DMS114 treated with DMSO at 0.1 percent for 48 hours (cell line): ENCODE measurements around the gene TRPM3.

Experiments used
- DNase-seq: peaks from one replicate; lab custom pipeline; 2025; ENCODE audit not compliant: unreplicated experiment; lab: John Stamatoyannopoulos, UW

TRPM3 gene

DNA sequence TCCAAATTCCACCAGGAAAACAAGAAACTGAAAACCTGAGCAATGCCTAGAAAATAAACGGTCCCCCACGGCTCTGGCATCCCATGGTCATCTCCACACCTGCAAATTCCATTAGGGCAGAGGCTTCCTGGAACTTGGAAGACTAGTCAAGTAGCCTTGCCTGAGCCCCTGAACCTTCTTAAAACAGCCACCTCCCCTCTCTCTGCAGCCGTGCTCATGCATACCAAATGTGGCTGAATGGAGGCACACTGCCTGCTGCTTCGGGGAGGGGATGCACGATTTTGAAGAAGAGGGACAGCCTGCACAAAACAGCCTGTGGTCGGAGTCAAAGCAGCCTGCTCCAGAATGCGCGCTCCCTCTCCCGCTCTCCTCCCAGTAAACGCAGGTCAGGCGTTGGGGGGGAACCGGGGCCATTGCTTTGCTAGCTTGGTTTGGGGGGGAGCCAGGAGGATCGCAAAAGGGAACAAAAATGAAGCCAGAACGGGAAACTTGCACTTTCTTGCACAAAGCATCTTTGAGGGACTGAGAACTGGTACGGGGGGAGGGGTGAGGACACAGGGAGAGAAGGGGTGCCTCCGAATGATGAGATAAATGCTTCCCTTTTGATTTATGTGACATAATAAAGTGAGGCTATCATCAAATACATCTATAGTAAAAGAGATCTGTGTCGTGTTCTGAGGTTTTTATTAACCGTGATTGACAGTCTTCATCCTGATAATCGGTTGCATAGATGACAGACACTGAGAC, at the start of gene TRPM3:
TRPM3 (minus strand) TSS at position 347 of the 747 bp plus-strand sequence; CDS start at position 80, 267 bp downstream.
- DNase-seq, result no peak

DNA sequence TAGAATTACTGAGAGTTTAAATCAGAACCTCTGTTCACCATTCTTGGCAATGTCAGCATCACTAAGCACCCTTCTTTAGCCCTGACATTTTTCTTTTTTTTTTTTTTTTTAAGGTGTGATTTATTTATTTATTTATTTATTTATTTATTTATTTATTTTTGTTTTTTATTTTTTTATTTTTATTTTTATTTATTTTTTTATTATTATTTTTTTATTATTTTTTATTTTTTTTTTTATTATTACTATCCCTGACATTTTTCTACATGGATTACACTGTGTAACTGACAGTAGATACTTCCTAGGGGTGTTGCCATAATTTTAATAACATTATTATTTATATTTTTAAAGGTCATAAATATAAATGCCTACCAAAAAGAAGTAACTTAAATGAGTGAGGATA, 47.0 kb upstream of the TRPM3 start:
- DNase-seq, result no peak

DNA sequence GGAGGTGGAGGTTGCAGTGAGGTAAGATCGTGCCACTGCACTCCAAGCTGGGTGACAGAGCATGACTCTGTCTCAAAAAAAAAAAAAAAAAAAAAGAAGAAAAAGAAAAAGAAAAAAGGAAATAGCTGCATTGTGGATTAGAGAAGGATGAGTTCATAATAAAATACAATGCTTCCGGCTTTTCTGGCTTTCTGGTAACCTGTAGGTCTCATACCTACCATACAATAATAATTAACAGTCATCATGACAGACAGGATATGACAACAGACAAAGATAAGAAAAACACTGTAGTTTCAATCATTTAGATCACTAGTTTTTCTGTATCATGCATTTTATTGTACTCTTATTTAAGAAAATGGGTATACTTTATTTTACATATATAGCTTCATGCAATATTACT, 40.7 kb upstream of the TRPM3 start:
- DNase-seq, result no peak

DNA sequence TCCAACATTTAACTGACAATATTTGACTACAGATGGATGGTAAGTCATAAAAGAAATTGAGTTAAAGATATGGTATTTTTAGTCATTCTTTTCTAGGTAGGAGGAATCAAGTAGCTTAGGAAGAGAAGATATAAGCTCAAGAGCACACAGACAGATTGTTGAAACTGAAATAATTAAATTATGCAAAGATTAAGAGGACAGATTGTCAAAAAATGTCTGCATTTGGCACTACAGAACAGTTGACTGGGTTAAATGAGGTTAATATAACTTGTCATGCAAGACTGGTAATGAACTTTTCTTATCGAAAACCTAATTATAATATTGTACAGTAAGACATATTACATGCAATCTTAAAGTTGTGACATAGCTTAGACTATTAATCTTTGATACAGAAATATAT, 36.3 kb upstream of the TRPM3 start:
- no peak for DNase-seq

DNA sequence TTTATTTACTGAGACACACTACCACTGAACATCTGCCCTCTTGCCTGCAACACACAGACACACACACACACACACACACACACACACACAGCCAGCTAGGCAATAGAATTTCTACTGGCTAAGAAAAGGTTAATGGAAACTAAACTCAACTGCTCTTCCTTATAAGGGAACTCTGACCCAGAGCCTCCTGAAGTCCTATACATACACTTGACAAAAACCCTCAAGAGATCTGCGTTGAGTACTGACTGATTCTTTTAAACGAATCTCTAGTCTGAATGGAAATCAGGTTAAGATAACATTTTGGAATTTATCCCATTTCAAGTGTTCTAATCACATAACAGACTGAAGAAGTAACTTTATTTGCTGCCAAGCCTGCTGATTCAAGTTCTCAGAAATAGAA, 25.9 kb upstream of the TRPM3 start:
- no peak for DNase-seq

DNA sequence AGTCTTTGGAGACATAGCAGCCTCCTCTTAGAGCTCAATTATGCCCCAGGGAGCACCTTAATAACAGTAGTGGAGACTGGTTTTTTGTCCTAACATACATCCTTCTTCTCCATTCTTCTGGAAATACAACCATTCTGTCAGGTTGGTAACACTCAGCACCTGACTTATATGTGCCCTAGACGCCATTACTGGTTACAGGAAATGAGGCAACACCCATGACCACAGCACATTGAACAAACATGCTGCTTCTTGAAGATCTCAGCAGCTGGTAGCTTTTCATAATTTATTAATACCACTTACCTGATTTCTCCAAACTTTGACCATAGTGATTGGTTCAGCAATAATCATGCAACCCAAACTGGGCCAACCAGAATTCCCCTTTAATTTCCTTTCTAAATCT, 25.1 kb upstream of the TRPM3 start:
- DNase-seq, result no peak

DNA sequence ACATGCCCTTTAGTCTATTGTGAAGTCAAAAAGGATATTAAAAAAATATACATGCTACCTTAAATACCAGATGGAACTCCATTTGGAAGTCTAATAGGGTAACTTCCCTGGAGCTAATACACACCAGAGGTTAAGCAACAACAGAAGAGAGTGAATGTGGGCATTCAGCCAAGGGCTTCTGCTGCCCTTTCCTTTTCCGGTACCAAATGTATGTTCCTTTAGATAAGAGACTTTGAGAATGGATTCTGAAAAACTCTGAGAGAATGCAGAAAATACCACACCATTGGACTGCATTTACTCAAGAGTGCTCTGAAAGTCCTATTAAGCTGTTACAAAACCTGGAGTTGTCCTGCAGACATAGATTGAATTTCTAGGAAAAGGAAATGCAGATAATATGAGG, 23.8 kb upstream of the TRPM3 start:
- DNase-seq, result no peak

DNA sequence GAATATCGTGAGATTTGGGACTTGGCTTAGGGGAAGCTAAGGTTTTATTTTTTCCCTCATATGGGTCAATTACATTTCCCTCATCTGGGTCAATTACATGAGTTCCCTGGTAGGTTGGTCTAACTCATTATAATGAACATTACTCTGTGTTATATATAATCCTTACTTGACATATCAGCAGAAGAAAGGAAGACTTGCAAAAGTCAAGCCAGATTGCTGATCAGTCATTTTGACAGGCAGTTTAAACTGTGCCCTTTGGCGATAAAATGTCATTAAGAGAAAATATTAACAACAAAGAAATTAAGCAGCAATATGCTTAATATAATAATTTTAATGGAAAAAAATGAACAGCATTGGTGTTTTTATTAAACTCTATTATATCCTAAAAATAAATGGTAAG, 23.1 kb upstream of the TRPM3 start:
- DNase-seq, result no peak

DNA sequence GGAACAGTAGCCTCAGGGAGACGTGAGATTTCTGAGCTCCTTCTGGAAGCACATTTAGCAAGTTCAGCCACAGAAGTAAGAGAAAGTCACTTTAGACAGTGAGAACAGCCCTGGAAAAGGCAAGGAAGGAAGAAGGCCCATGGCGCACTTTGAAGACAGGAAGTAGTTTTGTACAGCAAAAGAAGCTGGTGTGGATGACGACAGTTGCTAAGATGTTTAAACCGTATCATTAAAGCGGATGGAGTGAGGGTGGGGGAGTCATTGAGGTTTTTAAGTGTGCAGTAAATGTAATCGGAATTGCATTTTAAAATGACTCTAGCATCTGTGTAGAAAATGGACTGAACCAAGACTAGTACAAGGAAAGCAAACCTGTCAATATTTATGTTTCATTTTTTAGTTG, 15.3 kb upstream of the TRPM3 start:
- DNase-seq, result no peak

DNA sequence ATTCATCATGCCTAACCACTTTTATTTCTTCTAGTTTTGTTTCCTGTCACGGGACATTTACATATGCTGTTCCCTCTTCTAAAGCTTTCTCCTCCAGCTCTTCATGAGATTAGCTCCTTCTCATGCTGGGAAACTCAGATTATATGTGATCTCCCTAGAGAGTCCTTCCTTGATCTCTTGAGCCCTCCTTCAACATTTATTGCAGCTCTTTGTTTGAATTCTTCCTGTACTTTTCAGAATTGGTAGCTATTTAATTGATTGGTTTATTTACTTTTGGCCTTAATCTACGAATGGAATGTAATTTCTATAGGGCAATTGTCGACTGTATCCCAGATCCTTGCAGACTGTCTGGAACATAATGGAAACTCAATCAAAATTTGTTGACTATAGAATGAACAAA, 9.7 kb upstream of the TRPM3 start:
- DNase-seq, result no peak

DNA sequence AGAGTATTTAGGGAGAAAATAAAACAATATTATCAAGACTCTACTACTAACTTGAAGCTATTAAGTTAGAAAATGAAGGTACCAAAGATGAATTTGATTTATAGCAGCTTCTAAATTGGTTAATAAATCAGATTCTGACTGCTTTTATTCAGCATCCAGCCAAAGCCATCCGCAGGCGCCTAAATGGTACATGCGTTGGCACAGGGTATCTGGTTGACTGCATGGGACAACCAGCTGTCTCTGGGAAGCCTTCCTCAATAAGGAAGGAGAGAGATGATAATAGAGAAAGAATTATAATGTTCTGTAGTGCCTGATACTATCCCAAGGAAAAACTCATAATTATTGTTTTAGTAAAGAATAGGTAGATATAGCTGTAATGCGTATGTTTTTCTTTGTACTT, 9.1 kb upstream of the TRPM3 start:
- no peak for DNase-seq

DNA sequence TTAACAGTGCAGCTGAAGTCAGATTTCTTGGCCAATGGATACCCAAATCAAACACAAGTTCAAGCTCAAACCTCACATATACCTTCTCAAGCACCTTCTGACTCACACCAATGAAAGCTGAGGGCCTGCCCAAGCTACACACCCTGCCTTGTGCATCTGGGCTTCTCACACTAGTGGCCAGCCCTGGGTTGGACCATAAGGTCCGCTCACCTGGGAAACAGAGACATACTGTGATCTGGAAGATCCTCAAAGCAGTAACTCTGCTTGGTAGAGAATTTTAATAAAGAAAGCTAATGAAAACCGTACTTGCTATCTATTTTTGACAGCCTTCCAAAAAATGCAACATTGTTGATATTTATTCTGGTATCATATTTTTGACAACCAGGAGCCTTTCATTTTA, 7.4 kb upstream of the TRPM3 start:
- no peak for DNase-seq

DNA sequence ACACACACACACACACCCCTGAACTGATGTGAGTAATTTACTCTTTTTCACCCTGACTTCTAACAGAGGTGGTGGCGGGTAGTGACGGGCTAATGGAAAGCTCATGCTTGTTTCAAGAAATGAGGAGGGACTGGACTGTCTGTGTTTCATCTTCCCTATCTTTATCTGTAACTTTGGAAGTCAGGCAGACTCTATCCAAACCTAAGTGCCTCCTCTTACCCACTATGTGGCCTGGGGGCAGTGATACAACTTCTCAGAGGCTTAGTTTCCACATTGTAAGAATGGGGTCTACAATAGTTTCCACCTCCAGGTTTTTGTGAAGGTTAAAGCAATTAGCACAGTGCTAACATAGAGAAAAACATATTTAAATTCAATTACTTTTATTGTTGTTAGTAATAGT, 5.9 kb upstream of the TRPM3 start:
- no peak for DNase-seq

DNA sequence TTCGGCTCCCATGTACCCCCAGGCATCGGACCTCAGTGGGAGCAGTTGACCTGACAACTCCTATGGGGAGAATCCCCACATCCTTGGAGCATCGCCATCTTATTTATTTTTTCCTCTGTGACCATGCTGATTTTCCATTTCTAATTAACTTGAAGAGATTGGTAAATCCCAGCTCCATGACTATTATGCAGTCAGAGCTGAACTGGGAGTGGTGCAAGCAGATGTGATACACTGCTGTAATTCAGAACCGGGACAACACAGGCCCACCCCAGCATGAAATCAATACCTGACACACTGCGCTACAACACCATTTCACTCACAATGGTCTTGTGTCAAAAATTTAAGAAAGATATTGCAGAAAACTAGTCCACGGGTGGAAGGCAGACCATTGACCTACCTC, 1.0 kb upstream of the TRPM3 start:
- no peak for DNase-seq

DNA sequence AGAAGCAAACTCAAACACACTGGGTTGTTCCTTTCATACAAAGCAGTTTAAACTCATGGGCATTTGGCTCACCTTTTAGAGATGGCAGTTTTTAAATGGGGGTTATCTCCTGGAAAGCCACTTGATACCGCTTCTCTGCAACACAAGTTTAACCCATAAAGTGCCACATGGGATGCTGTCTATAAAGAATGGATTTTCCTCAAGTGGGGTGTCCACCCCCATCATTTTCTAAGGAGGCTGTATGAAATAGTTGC, 528 bp upstream of the TRPM3 start:
- no peak for DNase-seq

DNA sequence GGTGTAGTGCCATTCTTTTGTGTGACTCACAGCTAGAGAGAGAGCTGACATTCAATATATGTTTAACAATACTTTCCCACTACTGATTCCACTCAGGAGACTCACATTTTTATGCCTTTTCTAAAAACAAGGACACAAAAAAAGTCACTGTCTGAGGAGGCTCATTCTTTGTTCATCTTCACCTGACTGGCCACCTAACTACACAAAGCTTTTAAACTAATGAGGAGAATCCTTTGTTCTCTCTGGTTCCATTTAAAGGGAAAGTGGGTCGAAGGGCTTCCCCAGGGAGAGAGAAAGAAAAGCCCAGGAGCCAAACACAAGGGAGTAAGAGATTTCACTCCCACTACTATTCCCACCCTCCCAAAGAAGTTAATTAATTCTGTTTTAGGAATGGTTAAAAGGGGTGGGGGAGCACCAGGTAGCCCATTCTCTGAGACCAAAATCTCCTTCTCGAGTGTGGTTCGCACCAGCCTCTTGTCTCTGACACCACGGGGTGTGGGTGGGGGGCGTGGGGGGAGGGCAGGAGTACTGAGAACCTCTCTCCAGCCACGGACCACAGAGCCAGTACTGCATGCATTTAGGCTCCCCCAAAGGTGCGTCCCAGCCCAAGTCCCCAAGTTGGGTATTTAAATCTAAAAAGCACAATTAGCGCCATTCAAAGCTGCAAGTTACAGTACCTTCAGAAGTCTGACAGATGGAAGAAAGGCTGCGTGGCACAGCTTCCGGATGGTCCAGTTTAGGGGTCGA, 747 bp downstream of the TRPM3 start:
- no peak for DNase-seq

DNA sequence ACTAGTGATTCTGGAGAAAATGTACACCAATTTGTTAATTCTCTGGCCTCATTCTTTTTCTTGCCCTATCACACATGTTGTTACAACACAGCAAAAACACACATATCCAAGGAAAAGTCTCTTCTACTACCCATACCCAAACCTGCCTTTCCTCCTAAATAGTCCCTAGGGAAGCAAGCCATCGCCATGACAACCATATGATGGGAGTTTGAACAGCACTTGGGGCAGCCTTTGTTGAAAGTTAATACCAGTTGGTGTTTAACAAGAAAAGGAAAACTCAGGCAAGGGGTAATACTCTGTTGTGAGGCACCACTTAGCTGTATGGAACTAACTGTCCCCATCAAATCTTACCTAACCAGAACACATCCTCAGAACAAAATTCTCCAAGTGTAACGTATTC, 1.7 kb downstream of the TRPM3 start:
- DNase-seq, result no peak

DNA sequence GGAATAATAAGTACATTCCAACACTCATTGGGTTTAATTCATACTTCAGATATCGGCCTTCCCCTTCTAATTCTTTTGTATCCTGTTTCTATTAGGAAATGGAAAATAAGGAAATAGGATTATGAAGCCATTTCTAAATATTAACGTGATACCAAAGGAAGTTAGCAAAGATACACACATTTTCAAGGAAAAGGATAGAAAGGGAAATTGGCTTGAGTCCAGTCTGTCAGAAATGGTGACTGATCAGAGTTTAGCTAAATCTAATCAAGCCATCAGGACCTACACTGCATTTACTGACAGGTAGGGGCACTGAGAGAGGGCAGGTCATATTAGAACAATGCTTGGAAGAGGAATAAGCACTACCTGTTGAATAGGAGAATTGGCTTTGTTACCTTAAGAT, 3.1 kb downstream of the TRPM3 start:
- no peak for DNase-seq

DNA sequence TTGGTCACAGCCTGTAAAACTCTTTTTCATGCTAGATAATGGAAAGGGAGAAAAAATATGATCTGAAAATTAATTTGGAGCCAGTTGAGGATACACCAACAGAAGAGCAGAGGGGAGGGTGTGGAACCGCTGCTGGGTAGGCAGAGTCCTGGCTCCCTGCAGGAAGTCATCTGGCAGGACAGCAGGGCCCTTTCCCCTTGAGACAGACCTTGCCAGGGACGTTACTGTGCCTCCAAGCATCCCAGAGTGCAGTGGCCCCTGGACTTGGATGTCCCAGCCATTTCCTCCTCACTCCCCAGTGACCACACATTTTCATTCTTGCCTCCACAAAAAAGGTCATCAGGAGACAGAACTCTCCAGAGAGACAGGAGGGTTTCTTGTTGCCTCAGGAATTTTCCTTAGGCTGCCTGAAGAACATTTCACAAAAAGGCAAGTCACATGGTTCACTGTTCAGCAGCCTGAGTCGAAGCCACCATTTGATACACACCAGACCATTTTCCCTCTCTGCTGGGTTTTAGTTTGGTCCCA, 5.9 kb downstream of the TRPM3 start:
- DNase-seq, result no peak

DNA sequence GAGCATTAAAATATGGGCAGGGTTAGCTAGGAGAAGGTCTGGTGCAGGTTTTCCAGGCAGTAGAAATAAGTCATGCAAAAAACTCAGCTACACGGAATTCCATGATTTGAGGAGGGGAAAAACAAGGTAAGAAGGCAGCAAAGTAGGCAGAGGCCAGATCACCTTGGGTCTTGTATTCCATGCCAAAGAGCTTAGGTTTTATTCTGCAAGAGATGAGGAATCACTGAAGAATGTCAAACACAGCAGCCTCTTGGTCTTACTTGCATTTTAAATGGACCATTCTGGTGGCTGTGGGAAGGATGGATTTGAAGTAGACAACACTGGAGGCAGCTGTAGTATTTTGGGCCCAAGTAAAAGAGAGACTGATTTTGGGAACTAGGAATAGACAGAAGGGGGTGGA, 8.6 kb downstream of the TRPM3 start:
- DNase-seq, result no peak

DNA sequence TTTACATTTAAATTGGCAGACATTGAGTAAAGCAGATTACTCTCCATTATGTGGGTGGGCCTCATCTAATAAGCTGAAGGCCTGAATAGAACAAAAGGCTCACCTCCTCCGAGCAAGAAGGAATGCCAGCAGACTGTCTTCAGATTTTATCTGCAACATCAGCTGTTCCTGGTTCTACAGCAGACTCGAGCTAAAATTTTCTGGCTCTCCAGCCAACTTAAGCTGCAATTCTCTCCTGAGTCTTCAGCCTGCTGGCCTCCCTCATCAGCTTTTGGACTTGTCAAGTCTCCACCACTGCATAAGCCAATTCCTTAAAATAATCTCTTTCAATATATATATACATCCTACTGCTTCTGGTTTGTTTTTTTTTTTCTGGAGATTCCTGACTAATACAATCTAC, 12.5 kb downstream of the TRPM3 start:
- no peak for DNase-seq

DNA sequence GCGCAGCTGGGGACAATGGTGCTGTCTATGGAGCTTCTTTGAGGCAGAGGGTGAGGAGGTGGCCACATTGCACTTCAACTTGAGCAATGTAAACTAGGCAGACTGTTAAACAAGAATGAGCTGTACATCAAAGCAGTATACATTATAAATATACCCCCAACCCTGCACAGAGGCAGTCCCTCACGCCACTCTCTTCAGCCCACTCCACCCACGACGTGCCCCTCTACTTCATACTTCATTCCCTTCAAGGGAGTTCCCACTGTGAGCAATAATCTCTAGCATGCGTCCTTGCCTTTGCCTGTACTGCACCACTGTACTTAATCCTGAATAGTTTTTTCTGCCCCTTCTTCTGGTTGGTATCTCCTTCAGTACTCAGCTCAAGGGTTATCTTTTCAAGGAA, 14.4 kb downstream of the TRPM3 start:
- no peak for DNase-seq

DNA sequence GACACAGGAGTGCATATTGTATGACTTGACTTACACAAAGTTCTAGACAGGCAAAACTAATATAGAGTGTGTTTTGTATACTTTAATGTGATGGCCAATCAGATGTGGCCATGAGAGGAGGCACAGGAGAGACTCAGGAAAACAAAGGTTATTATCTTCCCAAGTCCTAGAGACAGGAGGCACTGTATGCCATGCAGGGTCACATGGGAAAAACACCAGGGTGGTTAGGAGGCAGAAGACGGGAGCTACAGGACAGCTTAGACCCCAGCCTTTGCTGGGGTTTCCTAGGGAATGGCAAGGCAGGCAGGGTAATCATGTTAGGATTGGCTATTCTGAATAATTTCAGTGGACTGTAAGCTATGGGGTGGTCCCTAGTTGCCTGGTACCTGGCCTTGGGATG, 16.2 kb downstream of the TRPM3 start:
- DNase-seq, result no peak
